Ovary (tissue), 9 donors: ENCODE measurements around the gene SMG9. TPM values are rescaled to one million over a fixed set of nuclear protein-coding genes. Genes with fewer than 3 reads are reported as not detected.
"Not testable (repeated sequence)": the region's sequence is repeated elsewhere in the genome, so short reads cannot be mapped to it uniquely, and the experiment has no call there.

ENCODE experiments used
- DNase-seq, 5 donors: peaks; one replicate each; pipeline ENCODE4 v3.0.0-alpha.2; 2019 to 2020
- H3K27ac ChIP-seq, 2 donors: fragments of 200-600 bp; one replicate each; pipeline versions ENCODE4 v1.5.1 to v1.8.0; 2019 to 2022
- H3K27me3 ChIP-seq: fragments of 200-600 bp; one replicate; pipeline ENCODE4 v1.8.0; 2022
- H3K36me3 ChIP-seq: fragments of 200-600 bp; sonication (generic); one replicate; pipeline ENCODE4 v1.5.1; 2019
- H3K4me1 ChIP-seq: one replicate; pipeline ENCODE4 v1.8.1; 2013; ENCODE audit warnings: mild to moderate bottlenecking, moderate library complexity; ENCODE audit not compliant: insufficient read depth
- H3K4me3 ChIP-seq: fragments of 200-600 bp; sonication (generic); one replicate; pipeline ENCODE4 v1.5.1; 2017
- H3K9me3 ChIP-seq, 2 donors: fragments of 200-600 bp in 1 of 2; sonication (generic) in 1 of 2; one replicate each; pipeline versions ENCODE4 v1.5.1 to v1.8.1; 2013 to 2019; ENCODE audit warnings: mild to moderate bottlenecking in 1 of 2, moderate library complexity in 1 of 2
- EP300 ChIP-seq: sonication (generic); formaldehyde crosslinking; IDR thresholded peaks from one replicate; pipeline ENCODE4 v1.6.1; 2017; ENCODE audit warnings: antibody characterized with exemption
- POLR2A ChIP-seq: fragments of 450-650 bp; IDR thresholded peaks from one replicate; pipeline ENCODE4 v1.6.1; 2017; ENCODE audit warnings: antibody characterized with exemption, mild to moderate bottlenecking, moderate library complexity
- WGBS, 3 donors: extraction: QIAGEN DNeasy Blood & Tissue Kit in 1 of 3; methylation state at CpG; one replicate each; pipeline versions ENCODE4 v1.1.5 to v1.1.7; 2013 to 2017; 5-methylcytosine and 5-hydroxymethylcytosine counted together
- intact Hi-C, 4 donors: fragments of 100-400 bp; cut with DNase I; formaldehyde crosslinking; loops; one replicate each; pipeline versions ENCODE4 v1.11.0 to v1.15.1; 2022 to 2023
- polyA plus RNA-seq, 2 donors: library from polyadenylated mRNA; stranded (reverse); fragments of 200-250 nt in 1 of 2; fragments of 350-450 nt in 1 of 2; fragmentation: Illumina TruSeq in 1 of 2; extraction: RNeasy Lipid Tissue Mini Kit (QIAGEN cat#74804) in 1 of 2; gene quantifications; one replicate each; pipeline ENCODE4 v1.2.3, GENCODE V29; 2013 to 2014
- total RNA-seq, 7 donors: library from RNA; depleted of rRNA in 2 of 7; stranded (reverse); fragments of >200 nt in 2 of 7; fragmentation: NEBNext Ultra II Directional in 3 of 7; extraction: Animal tissue kit (Norgen Biotek cat#: 25700) in 3 of 7; gene quantifications; one replicate each; pipeline versions ENCODE4 v1.1.0 to v1.2.4, GENCODE V29; 2016 to 2023
- TF ChIP-seq, protein P1 (sequence below), 3 donors: fragments of 450-650 bp in 2 of 3; fragments of 200-600 bp in 1 of 3; IDR thresholded peaks; one replicate each; pipeline versions ENCODE4 v1.5.1 to v1.8.0; 2016 to 2022; ENCODE audit warnings: antibody characterized with exemption in 3 of 3, mild to moderate bottlenecking in 1 of 3
- donor health status: DM: no; HTN: no; CAD: no; lungs with moderate emphysema.
- donor health status: DM: no; HTN: no; CAD: no.
- donor health status: Bipolar disorder and iron deficiency.
- donor health status: DM: yes; HTN: yes; CAD: no.
- donor health status: DM: no; HTN: no; CAD: no.
- donor health status: DM: yes; HTN: yes; CAD: no.

The SMG9 gene
- total and polyA plus RNA-seq, 9 donors, result 13.9 to 34.8 (median 23.9) TPM

DNA sequence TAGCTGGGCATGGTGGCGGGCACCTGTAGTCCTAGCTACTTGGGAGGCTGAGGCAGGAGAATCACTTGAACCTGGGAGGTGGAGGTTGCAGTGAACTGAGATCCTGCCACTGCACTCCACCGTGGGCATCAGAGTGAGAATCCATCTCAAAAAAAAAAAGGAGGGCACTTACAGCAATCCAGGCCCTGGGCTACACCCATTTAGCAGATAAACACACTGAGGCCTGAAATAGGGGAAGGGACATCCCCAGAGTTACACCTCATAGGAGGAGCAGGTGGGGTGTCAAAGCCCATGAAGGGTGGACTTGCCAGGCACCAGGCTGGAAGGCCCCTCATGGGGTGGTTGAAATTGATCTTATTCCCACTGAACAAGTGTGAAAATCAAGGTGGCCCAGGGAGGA, 70.9 kb downstream of the SMG9 start:
- Histone ChIP-seq H3K4me1 (no peaks in the 10 kb centered on the region), H3K36me3 (no peaks in the 10 kb centered on the region), H3K27me3 (no peaks in the 10 kb centered on the region), H3K9me3 (no peaks in the 10 kb centered on the region), H3K4me3 (no peak overlapping the region), H3K27ac (no peak overlapping the region)
- no peak for DNase-seq
- 79 to 88% (median 84%) methylated on average over 2 of the region's 2 CpGs for WGBS, 3 donors
- TF ChIP-seq POLR2A (no peak), EP300 (no peak)
- TF ChIP-seq, protein P1, sequence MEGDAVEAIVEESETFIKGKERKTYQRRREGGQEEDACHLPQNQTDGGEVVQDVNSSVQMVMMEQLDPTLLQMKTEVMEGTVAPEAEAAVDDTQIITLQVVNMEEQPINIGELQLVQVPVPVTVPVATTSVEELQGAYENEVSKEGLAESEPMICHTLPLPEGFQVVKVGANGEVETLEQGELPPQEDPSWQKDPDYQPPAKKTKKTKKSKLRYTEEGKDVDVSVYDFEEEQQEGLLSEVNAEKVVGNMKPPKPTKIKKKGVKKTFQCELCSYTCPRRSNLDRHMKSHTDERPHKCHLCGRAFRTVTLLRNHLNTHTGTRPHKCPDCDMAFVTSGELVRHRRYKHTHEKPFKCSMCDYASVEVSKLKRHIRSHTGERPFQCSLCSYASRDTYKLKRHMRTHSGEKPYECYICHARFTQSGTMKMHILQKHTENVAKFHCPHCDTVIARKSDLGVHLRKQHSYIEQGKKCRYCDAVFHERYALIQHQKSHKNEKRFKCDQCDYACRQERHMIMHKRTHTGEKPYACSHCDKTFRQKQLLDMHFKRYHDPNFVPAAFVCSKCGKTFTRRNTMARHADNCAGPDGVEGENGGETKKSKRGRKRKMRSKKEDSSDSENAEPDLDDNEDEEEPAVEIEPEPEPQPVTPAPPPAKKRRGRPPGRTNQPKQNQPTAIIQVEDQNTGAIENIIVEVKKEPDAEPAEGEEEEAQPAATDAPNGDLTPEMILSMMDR (IDR thresholded peaks at IDR 0.05), result no peak
- intact Hi-C loops, result no loop called here

DNA sequence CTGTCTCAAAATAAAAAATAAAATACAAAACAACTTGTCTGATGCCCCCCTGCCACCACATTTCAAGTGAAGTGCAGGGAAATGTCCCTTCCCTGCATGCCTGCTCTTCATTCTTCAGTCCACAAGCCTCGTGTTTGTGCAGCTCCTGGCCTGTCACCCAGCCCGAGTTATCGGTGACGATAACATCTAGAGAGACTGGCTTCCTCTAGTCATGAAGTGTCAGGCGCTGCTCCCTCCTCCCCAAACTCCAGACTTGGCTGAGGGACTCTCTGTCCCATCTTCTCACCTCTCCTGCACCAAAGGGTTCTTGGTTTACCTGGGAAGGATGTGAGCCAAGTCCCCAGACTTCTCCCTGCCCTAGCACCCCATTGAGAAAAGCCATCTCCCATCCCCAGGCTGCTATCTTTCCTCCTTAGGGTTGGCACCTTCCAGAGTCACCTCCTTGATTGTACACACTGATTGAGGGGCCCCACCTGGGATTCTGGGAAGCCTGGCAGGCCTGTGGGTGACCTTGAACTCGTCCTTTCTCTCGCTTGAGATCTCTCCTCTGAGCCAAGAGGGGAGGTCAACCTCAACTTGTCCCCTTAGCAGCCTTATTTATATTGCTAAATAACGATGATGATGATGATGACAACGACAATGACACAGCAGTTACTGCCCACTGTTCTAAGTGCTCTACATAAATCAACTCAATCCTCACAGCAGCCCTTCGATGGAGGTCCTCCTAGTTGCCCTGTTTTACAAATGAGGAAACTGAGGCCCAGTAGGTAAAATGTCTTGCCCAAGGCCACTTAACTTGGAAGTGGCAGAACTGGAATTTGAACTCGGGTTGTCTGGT, 71.7 kb downstream of the SMG9 start:
- WGBS, 3 donors, result 53 to 60% (median 54%) methylated on average over 11 of the region's 11 CpGs
- no peaks in the 10 kb centered on the region for H3K9me3 ChIP-seq
- TF ChIP-seq, protein P1 (IDR thresholded peaks at IDR 0.05), result no peak
- no peak for TF ChIP-seq EP300
- TF ChIP-seq POLR2A, result no peak
- no peak overlapping the region for H3K27ac ChIP-seq
- intact Hi-C loops, result no loop called here
- H3K27me3 ChIP-seq, result no peaks in the 10 kb centered on the region
- H3K4me1 ChIP-seq, result no peaks in the 10 kb centered on the region
- DNase-seq, result no peak
- no peak overlapping the region for H3K4me3 ChIP-seq
- H3K36me3 ChIP-seq, result no peaks in the 10 kb centered on the region

DNA sequence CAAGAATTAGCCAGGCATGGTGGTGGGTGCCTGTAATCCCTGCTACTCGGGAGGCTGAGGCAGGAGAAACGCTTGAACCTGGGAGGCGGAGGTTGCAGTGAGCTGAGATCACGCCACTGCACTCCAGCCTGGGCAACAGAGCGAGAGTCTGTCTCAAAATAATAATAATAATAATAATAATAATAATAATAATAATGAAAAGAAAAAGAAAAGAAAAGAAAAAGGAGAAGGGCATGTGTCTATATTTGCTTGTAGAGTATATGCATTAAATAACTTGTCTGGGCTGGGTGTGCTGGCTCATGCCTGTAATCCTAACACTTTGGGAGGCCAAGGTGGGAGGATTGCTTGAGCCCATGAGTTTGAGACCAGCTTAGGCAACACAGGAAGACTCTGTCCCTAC, 72.5 kb downstream of the SMG9 start:
- H3K4me3 ChIP-seq, DNase-seq, H3K4me1 ChIP-seq, H3K36me3 ChIP-seq, intact Hi-C loops, H3K9me3 ChIP-seq, H3K27me3 ChIP-seq, H3K27ac ChIP-seq: not testable (repeated sequence)
- WGBS, 3 donors, result 86 to 93% (median 88%) methylated on average over 5 of the region's 5 CpGs

DNA sequence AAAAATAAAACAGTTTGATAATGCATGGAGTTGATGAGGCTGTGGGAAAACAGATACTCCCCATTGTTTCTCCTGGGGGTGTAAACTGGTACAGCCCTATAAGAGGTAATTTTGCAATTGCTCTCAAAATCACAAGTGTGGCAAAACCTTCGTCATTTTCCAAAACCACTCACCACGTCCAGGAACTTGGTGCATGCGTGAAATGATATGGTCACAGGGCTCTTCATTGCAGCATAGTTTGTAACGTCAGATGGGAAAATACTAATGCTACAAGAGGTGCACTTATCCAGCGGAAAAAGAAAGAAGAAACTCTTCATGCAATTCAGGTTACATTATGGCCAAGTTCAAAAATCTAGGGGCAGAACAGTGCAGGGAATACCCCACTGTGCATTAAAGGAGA, 72.9 kb downstream of the SMG9 start:
- TF ChIP-seq EP300 (no peak), POLR2A (no peak)
- TF ChIP-seq, protein P1 (IDR thresholded peaks at IDR 0.05), result no peak

DNA sequence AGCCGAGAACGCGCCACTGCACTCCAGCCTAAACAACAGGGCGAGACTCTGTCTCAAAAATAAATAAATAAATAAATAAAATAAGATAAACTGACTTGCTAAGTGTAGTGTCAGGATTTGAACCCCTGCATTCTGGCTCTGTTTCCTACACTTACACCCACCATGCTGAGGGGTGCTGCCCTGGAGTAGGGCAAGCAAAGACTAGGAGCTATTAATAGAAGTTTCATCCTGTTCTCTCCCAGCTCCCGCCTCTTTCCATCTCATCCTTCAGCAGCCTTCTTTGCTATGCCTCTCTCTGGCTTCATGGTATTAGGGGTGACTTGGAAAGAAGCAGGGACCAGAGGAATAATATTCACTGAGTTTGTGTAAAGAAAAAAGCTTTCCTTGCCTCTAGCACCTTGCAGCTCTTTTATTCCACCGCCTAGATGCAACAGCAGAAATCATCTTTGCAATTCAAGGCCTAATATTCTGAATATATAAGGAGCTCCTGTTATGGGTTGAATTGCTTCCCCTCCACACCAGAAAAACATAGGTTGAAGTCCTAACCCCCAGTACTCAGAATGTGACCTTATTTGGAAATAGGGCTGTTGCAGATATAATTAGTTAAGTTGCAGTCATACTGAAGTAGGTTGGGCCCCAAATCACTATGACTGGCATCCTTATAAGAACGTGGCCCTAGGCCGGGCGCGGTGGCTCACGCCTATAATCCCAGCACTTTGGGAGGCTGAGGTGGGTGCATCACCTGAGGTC, 76.1 kb downstream of the SMG9 start:
- Histone ChIP-seq H3K4me3 (no peak overlapping the region), H3K4me1 (no peaks in the 10 kb centered on the region), H3K9me3 (no peaks in the 10 kb centered on the region), H3K27ac (no peak overlapping the region), H3K27me3 (no peaks in the 10 kb centered on the region), H3K36me3 (no peaks in the 10 kb centered on the region)
- TF ChIP-seq, protein P1 (IDR thresholded peaks at IDR 0.05), result no peak
- TF ChIP-seq POLR2A (no peak), EP300 (no peak)
- intact Hi-C loops, result no loop called here
- DNase-seq, result no peak
- WGBS, 3 donors, result 93 to 95% (median 94%) methylated on average over 11 of the region's 11 CpGs

More for the DNA sequence above, 72.9 kb downstream of the SMG9 start:
- H3K27ac ChIP-seq, result no peak overlapping the region
- H3K9me3 ChIP-seq, result no peaks in the 10 kb centered on the region
- H3K36me3 ChIP-seq, result no peaks in the 10 kb centered on the region
- intact Hi-C loops, result no loop called here
- no peaks in the 10 kb centered on the region for H3K27me3 ChIP-seq
- 72 to 77% (median 74%) methylated on average over 5 of the region's 5 CpGs for WGBS, 3 donors
- no peak for DNase-seq
- no peaks in the 10 kb centered on the region for H3K4me1 ChIP-seq
- H3K4me3 ChIP-seq, result no peak overlapping the region
